ENCODE results near the gene EEF1AKMT1. TPM values are rescaled to one million over a fixed set of nuclear protein-coding genes. Genes with fewer than 3 reads are reported as not detected.

The EEF1AKMT1 gene
- total and polyA plus RNA-seq, 4 donors = 4.2 to 11.2 (median 4.9) TPM

- H3K4me1 ChIP-seq (ENCODE audit: control insufficient read depth in 4 of 4, insufficient read depth in 4 of 4, low read length in 3 of 4) = no peaks in the 10 kb centered on the region
- no peaks in the 10 kb centered on the region for H3K9me3 ChIP-seq (ENCODE audit: control insufficient read depth in 4 of 4, low read length in 3 of 4)
- no peak overlapping the region for H3K4me3 ChIP-seq (ENCODE audit: low read depth in 1 of 3, low read length in 3 of 3)
- peaks cover 0 to 7% (median under 1%) of the 10 kb centered on the region in 4 donors for H3K36me3 ChIP-seq (ENCODE audit: control insufficient read depth in 4 of 4, insufficient read depth in 3 of 4, low read depth in 1 of 4, low read length in 3 of 4)
- no peak for TF ChIP-seq ATF3 (IDR thresholded peaks at IDR 0.05)
- TF ChIP-seq RAD21 (IDR thresholded peaks at IDR 0.05) = no peak
- no peak for TF ChIP-seq RXRA (IDR thresholded peaks at IDR 0.05)
- TF ChIP-seq JUND (IDR thresholded peaks at IDR 0.05) = no peak
- no peak for TF ChIP-seq NR2F2 (IDR thresholded peaks at IDR 0.05)
- no peak for TF ChIP-seq SP1 (IDR thresholded peaks at IDR 0.05)
- WGBS = 92% methylated on average over 10 of the region's 10 CpGs
- no peak overlapping the region for H3K27ac ChIP-seq (ENCODE audit: low read depth in 1 of 2, low read length in 2 of 2)
- no peak overlapping the region for H3K9ac ChIP-seq (ENCODE audit: low read depth in 1 of 2, low read length in 2 of 2)
- no peaks in the 10 kb centered on the region for H3K27me3 ChIP-seq (ENCODE audit: control insufficient read depth in 4 of 4, insufficient read depth in 4 of 4, low read length in 3 of 4)
- DNase-seq (ENCODE audit: low spot score) = no peak
Observed at GRCh38 chr13:20680416-20681080, 93.2 kb downstream of the EEF1AKMT1 start.

- Histone ChIP-seq H3K36me3 (ENCODE audit: control insufficient read depth in 4 of 4, insufficient read depth in 3 of 4, low read depth in 1 of 4, low read length in 3 of 4) (peaks cover 0 to 7% (median 3%) of the 10 kb centered on the region in 4 donors), H3K9me3 (ENCODE audit: control insufficient read depth in 4 of 4, low read length in 3 of 4) (no peaks in the 10 kb centered on the region), H3K9ac (ENCODE audit: low read depth in 1 of 2, low read length in 2 of 2) (no peak overlapping the region), H3K27ac (ENCODE audit: low read depth in 1 of 2, low read length in 2 of 2) (no peak overlapping the region), H3K4me1 (ENCODE audit: control insufficient read depth in 4 of 4, insufficient read depth in 4 of 4, low read length in 3 of 4) (no peaks in the 10 kb centered on the region), H3K27me3 (ENCODE audit: control insufficient read depth in 4 of 4, insufficient read depth in 4 of 4, low read length in 3 of 4) (no peaks in the 10 kb centered on the region), H3K4me3 (ENCODE audit: low read depth in 1 of 3, low read length in 3 of 3) (no peak overlapping the region)
- no peak for TF ChIP-seq JUND (IDR thresholded peaks at IDR 0.05)
- no peak for TF ChIP-seq REST (IDR thresholded peaks at IDR 0.05)
- DNase-seq (ENCODE audit: low spot score) = no peak
- 94% methylated on average over 3 of the region's 3 CpGs for WGBS
Observed at GRCh38 chr13:20679879-20680278, 93.9 kb downstream of the EEF1AKMT1 start.

Other genes starting within 250 kb of the EEF1AKMT1 start
- 100 to 1,000 TPM in 1 of 2 donors, 10 to 100 TPM in 1; 87.8 to 179 TPM for gene CRYL1, start 248.1 kb downstream of the EEF1AKMT1 start, total RNA-seq
- 100 to 1,000 TPM; 162 to 174 TPM for gene CRYL1, start 248.1 kb downstream of the EEF1AKMT1 start, polyA plus RNA-seq
- gene IFT88, start 206.8 kb downstream of the EEF1AKMT1 start, total RNA-seq = 10 to 100 TPM in 1 of 2 donors, 1 to 10 TPM in 1; 7.1 to 18.7 TPM
- 10 to 100 TPM in 1 of 2 donors, 1 to 10 TPM in 1; 7.5 to 13.5 TPM for gene IFT88, start 206.8 kb downstream of the EEF1AKMT1 start, polyA plus RNA-seq
- under 1 TPM; 0.08 to 0.19 TPM for gene IL17D, start 70.3 kb downstream of the EEF1AKMT1 start, total RNA-seq
- under 1 TPM; 0.05 to 0.19 TPM for gene IL17D, start 70.3 kb downstream of the EEF1AKMT1 start, polyA plus RNA-seq
- gene XPO4, start 128.8 kb upstream of the EEF1AKMT1 start, total RNA-seq = 10 to 100 TPM; 11.8 to 12.5 TPM
- 1 to 10 TPM; 2.5 to 3.3 TPM for gene XPO4, start 128.8 kb upstream of the EEF1AKMT1 start, polyA plus RNA-seq

Data from liver (tissue), 9 donors.